MM.1S (cell line): ENCODE measurements around the gene DOCK10.

Experiments
- CTCF ChIP-seq: fragments of 300-600 bp; sonication (generic); IDR thresholded peaks from 2 replicates; pipeline ENCODE4 v1.5.1; 2016; ENCODE audit warnings: antibody characterized with exemption, low read length, mixed read lengths
- EZH2 ChIP-seq: fragments of 300-600 bp; sonication (generic); optimal IDR thresholded peaks from 2 replicates; pipeline ENCODE3; 2017; ENCODE audit warnings: low read depth, mild to moderate bottlenecking, antibody characterized with exemption, low read length, mixed read lengths

- no peak for TF ChIP-seq CTCF
- no peak for TF ChIP-seq EZH2
Observed at GRCh38 chr2:224781400-224781799, 260.9 kb downstream of the DOCK10 start.
